WTC11 (cell line): ENCODE results near the gene AQP10. TPM values are rescaled to one million over a fixed set of nuclear protein-coding genes. Genes with fewer than 3 reads are reported as not detected.
"Not testable (repeated sequence)": the region's sequence is repeated elsewhere in the genome, so short reads cannot be mapped to it uniquely, and the experiment has no call there.

ENCODE experiments used
- ATAC-seq: fragments of 200-7000 bp; cut with Tn5 transposase; 2 replicates; pipeline ENCODE4 v1.10.0; 2021; ENCODE audit warnings: mild to moderate bottlenecking, moderate library complexity
- CTCF ChIA-PET: fragments of 300-600 bp; sonication (Branson Sonifier 250); formaldehyde crosslinking; loops from one replicate; lab custom pipeline; 2021; ENCODE audit warnings: antibody characterized with exemption; lab: Charles Lee
- POLR2A ChIA-PET: fragments of 350-600 bp; sonication (Branson Sonifier 250); formaldehyde crosslinking; loops from one replicate; lab custom pipeline; 2021; ENCODE audit warnings: antibody characterized with exemption; lab: Charles Lee
- DNase-seq: peaks from one replicate; pipeline ENCODE4 v3.0.0; 2021; ENCODE audit warnings: low spot score
- H3K27ac Mint-ChIP-seq: 2 replicates; pipeline ENCODE4 v1.8.0; 2021; ENCODE audit warnings: mixed read lengths
- H3K27me3 Mint-ChIP-seq: 2 replicates; pipeline ENCODE4 v1.8.0; 2021; ENCODE audit warnings: low read depth, mild to moderate bottlenecking, moderate library complexity, mixed read lengths
- H3K36me3 Mint-ChIP-seq: 2 replicates; pipeline ENCODE4 v1.8.0; 2021; ENCODE audit warnings: mixed read lengths
- H3K4me1 Mint-ChIP-seq: 2 replicates; pipeline ENCODE4 v1.8.0; 2022; ENCODE audit warnings: mixed read lengths
- H3K4me3 Mint-ChIP-seq: 2 replicates; pipeline ENCODE4 v1.8.0; 2021; ENCODE audit warnings: mild to moderate bottlenecking, moderate library complexity, mixed read lengths
- H3K9me3 Mint-ChIP-seq: 2 replicates; pipeline ENCODE4 v1.8.0; 2021; ENCODE audit warnings: mixed read lengths
- ZNF121 ChIP-seq: sonication (generic); formaldehyde crosslinking; IDR thresholded peaks from 2 replicates; pipeline ENCODE4 v1.8.0; 2023; ENCODE audit warnings: missing genetic modification reagents
- total RNA-seq: library from RNA; stranded (reverse); gene quantifications from 3 replicates; pipeline ENCODE4 v1.2.3, GENCODE V29; 2021

The AQP10 gene
- total RNA-seq, 1 experiment from 2014 or later: not detected

GRCh38 chr1:154373777-154374357 lies 53.0 kb downstream of the AQP10 start:
- CTCF ChIA-PET, H3K36me3 Mint-ChIP-seq, ATAC-seq, H3K4me1 Mint-ChIP-seq, POLR2A ChIA-PET, H3K27me3 Mint-ChIP-seq, H3K4me3 Mint-ChIP-seq: not testable (repeated sequence)
- TF ChIP-seq ZNF121 (CRISPR knock-in tag): peak; percentile 10; the same call in 1 of the 2 replicates
- TF ChIP-seq, all 79 proteins: peak for 1; not testable (repeated sequence) for 78
- not testable (repeated sequence) for H3K27ac Mint-ChIP-seq, H3K9me3 Mint-ChIP-seq, DNase-seq

Other genes with a start within 250 kb of the AQP10 start
- 0.02 to 0.09 TPM in 2 of 3 replicates, not detected in the other for gene NUP210L, start 166.0 kb upstream of the AQP10 start, total RNA-seq
- 496 to 614 TPM (median 504 TPM) in 3 replicates for gene TPM3, start 129.0 kb upstream of the AQP10 start, total RNA-seq
- not detected in 3 replicates for gene CFAP141, start 114.8 kb upstream of the AQP10 start, total RNA-seq
- gene UBAP2L, start 100.1 kb upstream of the AQP10 start, total RNA-seq: 201 to 205 TPM (median 203 TPM) in 3 replicates
- 63.4 to 69.2 TPM (median 65.8 TPM) in 3 replicates for gene HAX1, start 48.5 kb upstream of the AQP10 start, total RNA-seq
- gene ATP8B2, start 4.4 kb downstream of the AQP10 start, total RNA-seq: 38.8 to 50.0 TPM (median 40.8 TPM) in 3 replicates
- gene IL6R, start 84.2 kb downstream of the AQP10 start, total RNA-seq: 3.2 to 7.0 TPM (median 3.4 TPM) in 3 replicates
- gene TDRD10, start 181.1 kb downstream of the AQP10 start, total RNA-seq: 0.09 to 0.46 TPM (median 0.25 TPM) in 3 replicates
- gene SHE, start 181.3 kb downstream of the AQP10 start, total RNA-seq: 0.73 to 1.1 TPM (median 0.79 TPM) in 3 replicates
- 60.8 to 62.7 TPM (median 61.6 TPM) in 3 replicates for gene UBE2Q1, start 237.6 kb downstream of the AQP10 start, total RNA-seq
- 1.6 to 1.7 TPM (median 1.7 TPM) in 3 replicates for gene CHRNB2, start 246.7 kb downstream of the AQP10 start, total RNA-seq